Lower leg skin (tissue), 4 donors: ENCODE measurements around the gene ABHD1. TPM values are rescaled to one million over a fixed set of nuclear protein-coding genes. Genes with fewer than 3 reads are reported as not detected.

Source experiments
- DNase-seq, 2 donors: peaks; one replicate each; pipeline ENCODE4 v3.0.0-alpha.2; 2019; ENCODE audit warnings: low spot score in 2 of 2
- H3K4me3 ChIP-seq: fragments of 200-600 bp; sonication (generic); 2 replicates; pipeline ENCODE4 v1.5.1; 2017; ENCODE audit warnings: mild to moderate bottlenecking, low read depth; ENCODE audit not compliant: poor library complexity, severe bottlenecking
- POLR2A ChIP-seq, 2 donors: fragments of 450-650 bp; IDR thresholded peaks; one replicate each; pipeline ENCODE4 v1.6.1; 2016 to 2017; ENCODE audit warnings: antibody characterized with exemption in 2 of 2, mild to moderate bottlenecking in 1 of 2, moderate library complexity in 1 of 2
- WGBS, 2 donors: methylation state at CpG; one replicate each; pipeline ENCODE4 v1.1.5; 2018; 5-methylcytosine and 5-hydroxymethylcytosine counted together
- intact Hi-C: fragments of 100-400 bp; cut with DNase I; formaldehyde crosslinking; loops from one replicate; pipeline ENCODE4 v1.15.0; 2023; ENCODE audit warnings: low total_unique reads
- total RNA-seq, 4 donors: library from RNA; depleted of rRNA; stranded (reverse); fragments of >200 nt; gene quantifications; one replicate each; pipeline ENCODE4 v1.1.0, GENCODE V29; 2016
- TF ChIP-seq, protein P1 (sequence below), 3 donors: fragments of 450-650 bp; IDR thresholded peaks; one replicate each; pipeline ENCODE4 v1.5.1; 2016; ENCODE audit warnings: antibody characterized with exemption in 3 of 3, mild to moderate bottlenecking in 3 of 3, moderate library complexity in 2 of 3

ABHD1 gene
- total RNA-seq, 4 donors from 2014 or later, result 0.57 to 0.94 TPM; not detected in 2

- no peak for DNase-seq
- intact Hi-C loops, result no loop called here
- TF ChIP-seq, protein P1, sequence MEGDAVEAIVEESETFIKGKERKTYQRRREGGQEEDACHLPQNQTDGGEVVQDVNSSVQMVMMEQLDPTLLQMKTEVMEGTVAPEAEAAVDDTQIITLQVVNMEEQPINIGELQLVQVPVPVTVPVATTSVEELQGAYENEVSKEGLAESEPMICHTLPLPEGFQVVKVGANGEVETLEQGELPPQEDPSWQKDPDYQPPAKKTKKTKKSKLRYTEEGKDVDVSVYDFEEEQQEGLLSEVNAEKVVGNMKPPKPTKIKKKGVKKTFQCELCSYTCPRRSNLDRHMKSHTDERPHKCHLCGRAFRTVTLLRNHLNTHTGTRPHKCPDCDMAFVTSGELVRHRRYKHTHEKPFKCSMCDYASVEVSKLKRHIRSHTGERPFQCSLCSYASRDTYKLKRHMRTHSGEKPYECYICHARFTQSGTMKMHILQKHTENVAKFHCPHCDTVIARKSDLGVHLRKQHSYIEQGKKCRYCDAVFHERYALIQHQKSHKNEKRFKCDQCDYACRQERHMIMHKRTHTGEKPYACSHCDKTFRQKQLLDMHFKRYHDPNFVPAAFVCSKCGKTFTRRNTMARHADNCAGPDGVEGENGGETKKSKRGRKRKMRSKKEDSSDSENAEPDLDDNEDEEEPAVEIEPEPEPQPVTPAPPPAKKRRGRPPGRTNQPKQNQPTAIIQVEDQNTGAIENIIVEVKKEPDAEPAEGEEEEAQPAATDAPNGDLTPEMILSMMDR (IDR thresholded peaks at IDR 0.05), result no peak
- no peak for TF ChIP-seq POLR2A (IDR thresholded peaks at IDR 0.05)
- 95 to 100% methylated on average over 7 of the region's 7 CpGs for WGBS, 2 donors
- no peak overlapping the region for H3K4me3 ChIP-seq
Measured at GRCh38 chr2:27136751-27137150, 13.1 kb downstream of the ABHD1 start.

GRCh38 chr2:27137322-27137935 lies 13.8 kb downstream of the ABHD1 start:
- WGBS, 2 donors, result 92 to 96% methylated on average over 20 to 21 of the region's 21 CpGs
- intact Hi-C loops, result no loop called here
- no peak for DNase-seq

GRCh38 chr2:27138111-27138510 lies 14.5 kb downstream of the ABHD1 start:
- TF ChIP-seq, protein P1 (IDR thresholded peaks at IDR 0.05), result no peak
- no peak for TF ChIP-seq POLR2A (IDR thresholded peaks at IDR 0.05)
- no peak overlapping the region for H3K4me3 ChIP-seq
- no peak for DNase-seq
- intact Hi-C loops, result no loop called here
- 87 to 90% methylated on average over 7 of the region's 7 CpGs for WGBS, 2 donors

More at GRCh38 chr2:27137322-27137935, 13.8 kb downstream of the ABHD1 start:
- H3K4me3 ChIP-seq, result no peak overlapping the region
- TF ChIP-seq, protein P1 (IDR thresholded peaks at IDR 0.05), result no peak
- no peak for TF ChIP-seq POLR2A (IDR thresholded peaks at IDR 0.05)

DNA sequence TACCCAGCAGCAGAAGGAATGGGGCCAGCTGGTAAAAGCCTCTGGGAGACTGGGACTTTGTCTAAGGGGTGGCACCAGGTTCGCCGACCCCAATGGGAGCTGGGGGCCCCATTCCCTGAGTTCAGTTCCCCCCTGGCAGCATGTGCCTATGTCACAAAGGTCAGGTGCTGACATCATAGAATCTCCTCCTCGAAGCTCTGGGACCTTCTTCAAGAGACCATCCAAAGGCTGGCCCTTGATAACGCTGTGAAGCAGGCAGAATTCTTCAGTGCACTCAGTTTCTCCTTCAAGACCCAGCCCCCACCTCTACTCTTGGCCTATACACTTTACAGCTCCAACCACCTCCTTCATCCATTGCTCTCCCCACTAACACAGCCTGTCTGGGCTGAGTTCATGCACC lies 15.7 kb downstream of the ABHD1 start, which contains the start of gene PRR30:
Gene PRR30, minus strand, starts transcription at position 101 of the 400 bp plus-strand sequence. CDS start 1,081 bp downstream, outside the sequence.
- intact Hi-C loops, result no loop called here
- H3K4me3 ChIP-seq, result no peak within 1 kb of the TSS
- DNase-seq, result no peak
- TF ChIP-seq, protein P1 (IDR thresholded peaks at IDR 0.05), result no peak
- TF ChIP-seq POLR2A (IDR thresholded peaks at IDR 0.05), result no peak
- 80 to 90% methylated on average over 4 of the region's 4 CpGs for WGBS, 2 donors

GRCh38 chr2:27143285-27143684 lies 19.7 kb downstream of the ABHD1 start:
- intact Hi-C loops, result no loop called here
- no peak overlapping the region for H3K4me3 ChIP-seq

More at GRCh38 chr2:27143285-27143684, 19.7 kb downstream of the ABHD1 start:
- 61 to 64% methylated on average over 1 of the region's 1 CpG for WGBS, 2 donors
- DNase-seq, result no peak
- no peak for TF ChIP-seq POLR2A (IDR thresholded peaks at IDR 0.05)
- TF ChIP-seq, protein P1 (IDR thresholded peaks at IDR 0.05), result no peak
